Left lung (tissue), 10 donors: ENCODE measurements around the gene POGZ. TPM values are rescaled to one million over a fixed set of nuclear protein-coding genes. Genes with fewer than 3 reads are reported as not detected.

Experiments
- ATAC-seq: fragments of 200-7000 bp; cut with Tn5 transposase; one replicate; pipeline ENCODE4 v1.9.1; 2020; ENCODE audit warnings: moderate library complexity
- DNase-seq, 4 donors: peaks; one replicate each; pipeline ENCODE4 v3.0.0-alpha.2; 2013 to 2020
- H3K27ac ChIP-seq, 2 donors: fragments of 200-600 bp; sonication (generic) in 1 of 2; one replicate each; pipeline versions ENCODE4 v1.5.0 to v1.8.0; 2020 to 2021
- H3K27me3 ChIP-seq, 2 donors: fragments of 200-600 bp; sonication (generic) in 1 of 2; one replicate each; pipeline versions ENCODE4 v1.5.0 to v1.8.0; 2020 to 2021
- H3K36me3 ChIP-seq, 2 donors: fragments of 200-600 bp; sonication (generic) in 1 of 2; one replicate each; pipeline versions ENCODE4 v1.5.0 to v1.8.0; 2020 to 2021
- H3K4me1 ChIP-seq, 2 donors: fragments of 200-600 bp; one replicate each; pipeline ENCODE4 v1.8.0; 2021
- H3K4me3 ChIP-seq, 2 donors: fragments of 200-600 bp; sonication (generic) in 1 of 2; one replicate each; pipeline versions ENCODE4 v1.5.0 to v1.8.0; 2020 to 2021; ENCODE audit warnings: mild to moderate bottlenecking in 1 of 2
- H3K9me3 ChIP-seq, 2 donors: fragments of 200-600 bp; sonication (generic) in 1 of 2; one replicate each; pipeline versions ENCODE4 v1.5.0 to v1.8.0; 2020 to 2021
- intact Hi-C, 2 donors: fragments of 100-400 bp; cut with DNase I; formaldehyde crosslinking; loops; one replicate each; pipeline versions ENCODE4 v1.11.2 to v1.14.2; 2022
- polyA plus RNA-seq, 6 donors: library from polyadenylated mRNA; unstranded; fragments of 120-200 nt; gene quantifications; one replicate each; pipeline ENCODE4 v1.2.1, GENCODE V29; 2013; ENCODE audit not compliant: insufficient read length in 6 of 6
- total RNA-seq, 2 donors: library from RNA; stranded (reverse); fragmentation: NEBNext Ultra II Directional; extraction: Animal tissue kit (Norgen Biotek cat#: 25700); gene quantifications; one replicate each; pipeline ENCODE4 v1.2.1, GENCODE V29; 2021
- TF ChIP-seq, protein P1 (sequence below), 2 donors: fragments of 200-600 bp; sonication (generic) in 1 of 2; IDR thresholded peaks; one replicate each; pipeline versions ENCODE4 v1.5.0 to v1.8.0; 2021; ENCODE audit warnings: antibody characterized with exemption in 2 of 2
- donor health status: DM: no; HTN: yes; CAD: no.
- donor health status: DM: no; HTN: no; CAD: no.

POGZ gene
- total and polyA plus RNA-seq, 8 donors, result 65.6 to 160 (median 124) TPM

- intact Hi-C loops, result no loop called here
- H3K36me3 ChIP-seq, result no peaks in the 10 kb centered on the region
Observed at GRCh38 chr1:151495316-151495715, 36.0 kb upstream of the POGZ start.

DNA sequence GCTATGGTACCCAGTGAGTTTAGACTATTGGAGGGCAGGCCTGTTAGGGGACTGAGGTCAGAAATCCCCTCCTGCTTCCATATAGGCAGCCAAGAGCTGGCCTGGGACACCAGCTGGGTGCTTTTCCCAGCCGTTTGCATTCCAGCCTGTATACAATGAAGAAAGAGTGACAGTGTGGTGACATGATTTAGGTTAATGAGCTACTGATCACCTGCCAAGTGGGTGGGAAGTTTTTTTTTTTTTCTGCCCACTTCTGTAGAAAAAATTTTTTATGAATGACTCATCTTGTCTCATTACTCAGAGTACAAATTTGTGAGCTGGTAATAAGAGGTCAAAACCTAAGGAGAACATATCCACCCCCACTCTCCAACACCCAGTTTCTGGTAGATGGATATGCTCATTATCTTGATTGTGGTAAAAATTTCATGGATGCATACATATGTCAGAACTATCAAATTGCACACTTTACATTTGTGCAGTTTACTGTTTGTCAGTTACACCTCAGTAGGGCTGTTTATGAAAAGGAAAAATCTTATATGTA, 35.5 kb upstream of the POGZ start:
- intact Hi-C loops, result no loop called here
- H3K4me1 ChIP-seq, result peaks cover 0 to 7% of the 10 kb centered on the region in 2 donors
- ATAC-seq (peak; percentile 90), DNase-seq (no peak)
- H3K27ac ChIP-seq, result no peak overlapping the region
- TF ChIP-seq, protein P1, sequence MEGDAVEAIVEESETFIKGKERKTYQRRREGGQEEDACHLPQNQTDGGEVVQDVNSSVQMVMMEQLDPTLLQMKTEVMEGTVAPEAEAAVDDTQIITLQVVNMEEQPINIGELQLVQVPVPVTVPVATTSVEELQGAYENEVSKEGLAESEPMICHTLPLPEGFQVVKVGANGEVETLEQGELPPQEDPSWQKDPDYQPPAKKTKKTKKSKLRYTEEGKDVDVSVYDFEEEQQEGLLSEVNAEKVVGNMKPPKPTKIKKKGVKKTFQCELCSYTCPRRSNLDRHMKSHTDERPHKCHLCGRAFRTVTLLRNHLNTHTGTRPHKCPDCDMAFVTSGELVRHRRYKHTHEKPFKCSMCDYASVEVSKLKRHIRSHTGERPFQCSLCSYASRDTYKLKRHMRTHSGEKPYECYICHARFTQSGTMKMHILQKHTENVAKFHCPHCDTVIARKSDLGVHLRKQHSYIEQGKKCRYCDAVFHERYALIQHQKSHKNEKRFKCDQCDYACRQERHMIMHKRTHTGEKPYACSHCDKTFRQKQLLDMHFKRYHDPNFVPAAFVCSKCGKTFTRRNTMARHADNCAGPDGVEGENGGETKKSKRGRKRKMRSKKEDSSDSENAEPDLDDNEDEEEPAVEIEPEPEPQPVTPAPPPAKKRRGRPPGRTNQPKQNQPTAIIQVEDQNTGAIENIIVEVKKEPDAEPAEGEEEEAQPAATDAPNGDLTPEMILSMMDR (IDR thresholded peaks at IDR 0.05), result no peak
- H3K4me3 ChIP-seq, result no peak overlapping the region
- H3K36me3 ChIP-seq, result no peaks in the 10 kb centered on the region
- H3K27me3 ChIP-seq, result no peaks in the 10 kb centered on the region
- H3K9me3 ChIP-seq, result no peaks in the 10 kb centered on the region

More at GRCh38 chr1:151495316-151495715, 36.0 kb upstream of the POGZ start:
- ATAC-seq (peak; percentile 20), DNase-seq (no peak)
- H3K27ac ChIP-seq, result no peak overlapping the region
- H3K4me1 ChIP-seq, result peaks cover 0 to 7% of the 10 kb centered on the region in 2 donors
- no peaks in the 10 kb centered on the region for H3K27me3 ChIP-seq
- no peaks in the 10 kb centered on the region for H3K9me3 ChIP-seq
- TF ChIP-seq, protein P1 (IDR thresholded peaks at IDR 0.05), result no peak
- H3K4me3 ChIP-seq, result no peak overlapping the region

GRCh38 chr1:151493042-151493441, 33.7 kb upstream of the POGZ start:
- DNase-seq (no peak), ATAC-seq (no peak)
- no peak overlapping the region for H3K27ac ChIP-seq
- H3K4me1 ChIP-seq, result peaks cover 0 to 7% of the 10 kb centered on the region in 2 donors
- H3K27me3 ChIP-seq, result no peaks in the 10 kb centered on the region
- H3K36me3 ChIP-seq, result no peaks in the 10 kb centered on the region
- no peak overlapping the region for H3K4me3 ChIP-seq
- TF ChIP-seq, protein P1 (IDR thresholded peaks at IDR 0.05), result no peak
- intact Hi-C loops, result no loop called here
- H3K9me3 ChIP-seq, result no peaks in the 10 kb centered on the region

DNA sequence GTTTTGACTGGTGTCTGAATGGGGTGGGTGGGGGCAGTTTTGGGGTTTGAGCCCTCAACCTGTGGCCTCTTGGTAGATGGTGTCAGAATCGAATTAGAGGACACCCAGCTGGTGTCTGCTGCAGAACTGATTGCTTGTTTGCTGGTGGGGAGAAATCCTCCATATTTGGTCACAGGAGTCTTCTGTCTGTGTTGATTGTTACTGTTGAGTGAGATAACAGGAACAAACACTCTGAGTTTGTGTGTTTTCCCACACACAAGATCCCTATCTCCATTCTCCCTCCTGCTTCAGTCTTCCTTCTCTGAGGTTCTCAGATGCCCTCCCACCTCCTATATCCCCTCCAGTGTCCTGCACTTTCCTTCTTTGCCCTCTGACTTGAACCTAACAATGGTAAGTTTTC, 32.8 kb upstream of the POGZ start:
- ATAC-seq (no peak), DNase-seq (no peak)
- TF ChIP-seq, protein P1 (IDR thresholded peaks at IDR 0.05), result no peak
- Histone ChIP-seq H3K9me3 (no peaks in the 10 kb centered on the region), H3K36me3 (no peaks in the 10 kb centered on the region), H3K27me3 (no peaks in the 10 kb centered on the region), H3K27ac (no peak overlapping the region), H3K4me3 (no peak overlapping the region), H3K4me1 (peaks cover 0 to 7% of the 10 kb centered on the region in 2 donors)
- intact Hi-C loops, result no loop called here

DNA sequence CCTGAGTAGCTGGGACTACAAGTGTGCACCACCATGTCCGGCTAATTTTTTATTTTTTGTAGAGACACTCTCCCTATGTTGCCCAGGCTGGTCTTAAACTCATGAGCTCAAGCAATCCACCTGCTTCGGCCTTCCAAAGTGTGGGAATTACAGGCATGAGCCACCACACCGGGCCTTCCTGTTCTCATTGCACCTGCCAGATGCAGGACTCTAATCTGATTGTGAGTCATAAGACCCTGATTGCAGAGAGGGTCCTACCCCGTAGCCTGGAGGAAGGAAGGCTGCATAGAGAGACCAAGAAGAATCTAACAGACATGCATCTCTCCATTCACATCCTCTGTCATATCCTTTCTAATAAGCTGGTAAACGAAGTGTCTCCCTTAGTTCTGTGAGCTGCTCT, 32.3 kb upstream of the POGZ start:
- intact Hi-C loops, result no loop called here
- DNase-seq (no peak), ATAC-seq (no peak)
- Histone ChIP-seq H3K27me3 (no peaks in the 10 kb centered on the region), H3K9me3 (no peaks in the 10 kb centered on the region), H3K36me3 (no peaks in the 10 kb centered on the region), H3K27ac (no peak overlapping the region), H3K4me3 (no peak overlapping the region), H3K4me1 (peaks cover 0 to 7% of the 10 kb centered on the region in 2 donors)
- TF ChIP-seq, protein P1 (IDR thresholded peaks at IDR 0.05), result no peak
